K562 (cell line): ENCODE data around the gene TCEA3. TPM values are rescaled to one million over a fixed set of nuclear protein-coding genes. Genes with fewer than 3 reads are reported as not detected.
A peak's percentile ranks its signal among the peaks of the same experiment; 100 is the strongest.

Experiments used
- ARNT ChIP-seq, 2 experiments: fragments of 450-650 bp; IDR thresholded peaks; 2 replicates each; pipeline ENCODE4 v1.6.1; 2016; ENCODE audit warnings: mild to moderate bottlenecking in 1 of 2
- CC2D1A ChIP-seq: fragments of 450-650 bp; IDR thresholded peaks from 2 replicates; pipeline ENCODE4 v1.6.1; 2017; ENCODE audit warnings: mild to moderate bottlenecking
- EWSR1 ChIP-seq: fragments of 450-650 bp; IDR thresholded peaks from 2 replicates; pipeline ENCODE4 v1.6.1; 2018; ENCODE audit warnings: borderline replicate concordance, mild to moderate bottlenecking, low read depth, moderate library complexity; ENCODE audit not compliant: partially characterized antibody
- FOXM1 ChIP-seq, 2 experiments: fragments of 450-650 bp in 1 of 2; sonication (generic) in 1 of 2; formaldehyde crosslinking in 1 of 2; IDR thresholded peaks; 2 replicates each; pipeline versions ENCODE4 v1.6.1 to v1.9.0; 2017 to 2022; ENCODE audit warnings: low read depth in 2 of 2, mild to moderate bottlenecking in 2 of 2, missing genetic modification reagents in 1 of 2, moderate library complexity in 1 of 2
- KAT7 ChIP-seq: sonication (generic); formaldehyde crosslinking; IDR thresholded peaks from 2 replicates; pipeline ENCODE4 v1.8.0; 2022; ENCODE audit warnings: missing genetic modification reagents, mild to moderate bottlenecking, borderline replicate concordance
- KLF1 ChIP-seq: fragments of 450-650 bp; IDR thresholded peaks from 2 replicates; pipeline ENCODE4 v1.6.1; 2016; ENCODE audit warnings: missing genetic modification characterization, missing compliant biosample characterization
- TBL1XR1 ChIP-seq, 2 experiments: IDR thresholded peaks; 2 replicates each; pipeline ENCODE4 v1.6.1; 2012; ENCODE audit warnings: improper control_type of control experiment in 2 of 2, low read length in 2 of 2, mild to moderate bottlenecking in 1 of 2
- TBP ChIP-seq: optimal IDR thresholded peaks from 2 replicates; pipeline ENCODE3; 2011; ENCODE audit warnings: low read depth, low read length, improper control_type of control experiment
- ZNF696 ChIP-seq: fragments of 250-450 bp; sonication (Bioruptor Pico); conservative IDR thresholded peaks from 2 replicates; pipeline ENCODE4 v1.4.0; 2020; ENCODE audit warnings: mild to moderate bottlenecking, moderate library complexity
- ZSCAN29 ChIP-seq: fragments of 450-650 bp; IDR thresholded peaks from 2 replicates; pipeline ENCODE4 v1.6.1; 2017
- polyA plus RNA-seq, 8 experiments: library from polyadenylated mRNA; depleted of rRNA in 4 of 8; stranded (reverse) in 5 of 8; unstranded in 3 of 8; fragments of >200 nt; fragmentation: Nextera tagmentation in 2 of 8; fragmentation: Illumina TruSeq in 1 of 8; extraction: Ambion mirVana in 2 of 8; extraction: Trizol in 1 of 8; gene quantifications; 2 replicates each; pipeline versions ENCODE4 v1.2.1 to v1.2.3, GENCODE V29; 2011 to 2014; ENCODE audit warnings: inconsistent platforms in 1 of 8, missing spikeins in 1 of 8
- total RNA-seq, 7 experiments: library from RNA; depleted of rRNA in 6 of 7; stranded (reverse); fragments of >200 nt in 6 of 7; fragmentation: Illumina TruSeq in 2 of 7; extraction: Trizol in 2 of 7; gene quantifications; 2 replicates each; pipeline versions ENCODE4 v1.2.1 to v1.2.3, GENCODE V29; 2011 to 2021; ENCODE audit warnings: low replicate concordance in 1 of 7
- TF ChIP-seq, protein P1 (sequence below): sonication (generic); formaldehyde crosslinking; IDR thresholded peaks from 2 replicates; pipeline ENCODE4 v1.8.0; 2022; ENCODE audit warnings: mild to moderate bottlenecking, missing genetic modification reagents
- TF ChIP-seq, protein P2 (sequence below), 2 experiments: IDR thresholded peaks in 1 of 2; conservative IDR thresholded peaks in 1 of 2; 2 replicates each; pipeline ENCODE4 v1.6.1; 2016; ENCODE audit warnings: low read depth in 2 of 2, mild to moderate bottlenecking in 1 of 2, missing compliant biosample characterization in 1 of 2, missing genetic modification characterization in 1 of 2, moderate library complexity in 1 of 2
- TF ChIP-seq, protein P3 (sequence below), 2 experiments: fragments of 450-650 bp; IDR thresholded peaks; 2 replicates each; pipeline ENCODE4 v1.6.1; 2016
- TF ChIP-seq, protein P4 (sequence below): fragments of 250-450 bp; sonication (Bioruptor Pico); IDR thresholded peaks from 2 replicates; pipeline ENCODE4 v1.4.0; 2020

Gene TCEA3
- total and polyA plus RNA-seq, 9 of the 15 experiments (the other 6 are each of a cell fraction or from before 2014, with no cell fraction given): 0.03 to 0.55 (median 0.36) TPM

DNA sequence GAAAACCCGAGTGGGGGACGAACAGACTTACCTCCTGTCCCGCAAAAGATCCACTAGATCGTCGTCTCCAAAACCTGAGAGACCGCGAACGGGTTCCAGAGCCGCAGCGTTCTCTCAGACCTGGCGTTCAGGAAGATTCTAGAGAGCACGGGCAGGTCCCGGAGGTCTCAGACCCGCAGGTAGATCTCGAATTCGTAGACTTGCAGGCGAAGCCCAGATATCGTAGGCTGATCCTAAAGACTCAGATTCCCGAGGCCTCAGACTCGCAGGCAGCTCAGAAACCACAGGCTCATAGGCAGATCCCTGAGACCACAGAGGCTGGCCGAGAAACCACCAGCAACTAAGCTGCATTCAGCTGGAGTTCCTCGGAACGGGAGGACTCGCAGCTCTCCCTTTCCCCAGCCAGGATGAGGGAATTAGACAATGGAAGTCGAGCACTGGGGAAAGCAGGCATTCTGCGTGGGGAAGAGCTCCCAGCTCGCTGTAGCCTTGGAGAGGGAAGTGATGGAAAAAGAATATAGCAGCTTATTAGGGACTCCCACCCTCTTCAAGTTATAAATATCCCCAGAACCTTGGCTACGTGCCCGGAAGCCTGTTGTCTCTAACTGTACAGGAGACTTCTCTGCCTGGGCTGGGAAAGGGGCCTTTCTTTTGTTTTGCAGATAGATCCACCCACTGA lies 55.1 kb downstream of the TCEA3 start, which contains the start of gene ZNF436 (continued):
- TF ChIP-seq, protein P1, sequence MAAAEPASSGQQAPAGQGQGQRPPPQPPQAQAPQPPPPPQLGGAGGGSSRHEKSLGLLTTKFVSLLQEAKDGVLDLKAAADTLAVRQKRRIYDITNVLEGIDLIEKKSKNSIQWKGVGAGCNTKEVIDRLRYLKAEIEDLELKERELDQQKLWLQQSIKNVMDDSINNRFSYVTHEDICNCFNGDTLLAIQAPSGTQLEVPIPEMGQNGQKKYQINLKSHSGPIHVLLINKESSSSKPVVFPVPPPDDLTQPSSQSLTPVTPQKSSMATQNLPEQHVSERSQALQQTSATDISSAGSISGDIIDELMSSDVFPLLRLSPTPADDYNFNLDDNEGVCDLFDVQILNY (CRISPR knock-in tag): peak; percentile 67; the same call in 1 of the 2 replicates
- TF ChIP-seq ZSCAN29: no peak; the same call in 1 of the 2 replicates
- TF ChIP-seq ZNF696 (CRISPR knock-in tag): no peak
- no peak for TF ChIP-seq KLF1 (tag)
- 0 out of 4 replicates have a peak, but pooled peaks of 1 of the 2 experiments have one; percentile 23 for TF ChIP-seq ARNT (IDR thresholded peaks at IDR 0.05)
- 0 out of 2 replicates have a peak, but pooled peaks have one; percentile 5 for TF ChIP-seq KAT7
- no peak for TF ChIP-seq EWSR1
- TF ChIP-seq, protein P2, sequence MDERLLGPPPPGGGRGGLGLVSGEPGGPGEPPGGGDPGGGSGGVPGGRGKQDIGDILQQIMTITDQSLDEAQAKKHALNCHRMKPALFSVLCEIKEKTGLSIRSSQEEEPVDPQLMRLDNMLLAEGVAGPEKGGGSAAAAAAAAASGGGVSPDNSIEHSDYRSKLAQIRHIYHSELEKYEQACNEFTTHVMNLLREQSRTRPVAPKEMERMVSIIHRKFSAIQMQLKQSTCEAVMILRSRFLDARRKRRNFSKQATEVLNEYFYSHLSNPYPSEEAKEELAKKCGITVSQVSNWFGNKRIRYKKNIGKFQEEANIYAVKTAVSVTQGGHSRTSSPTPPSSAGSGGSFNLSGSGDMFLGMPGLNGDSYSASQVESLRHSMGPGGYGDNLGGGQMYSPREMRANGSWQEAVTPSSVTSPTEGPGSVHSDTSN (CRISPR knock-in tag; IDR thresholded peaks at IDR 0.05; ENCODE audit: low read depth): no peak
- TF ChIP-seq, protein P2 (tag; conservative IDR thresholded peaks at IDR 0.05; ENCODE audit: low read depth): peak; percentile 18; the same call in 1 of the 2 replicates
- TF ChIP-seq, protein P3, sequence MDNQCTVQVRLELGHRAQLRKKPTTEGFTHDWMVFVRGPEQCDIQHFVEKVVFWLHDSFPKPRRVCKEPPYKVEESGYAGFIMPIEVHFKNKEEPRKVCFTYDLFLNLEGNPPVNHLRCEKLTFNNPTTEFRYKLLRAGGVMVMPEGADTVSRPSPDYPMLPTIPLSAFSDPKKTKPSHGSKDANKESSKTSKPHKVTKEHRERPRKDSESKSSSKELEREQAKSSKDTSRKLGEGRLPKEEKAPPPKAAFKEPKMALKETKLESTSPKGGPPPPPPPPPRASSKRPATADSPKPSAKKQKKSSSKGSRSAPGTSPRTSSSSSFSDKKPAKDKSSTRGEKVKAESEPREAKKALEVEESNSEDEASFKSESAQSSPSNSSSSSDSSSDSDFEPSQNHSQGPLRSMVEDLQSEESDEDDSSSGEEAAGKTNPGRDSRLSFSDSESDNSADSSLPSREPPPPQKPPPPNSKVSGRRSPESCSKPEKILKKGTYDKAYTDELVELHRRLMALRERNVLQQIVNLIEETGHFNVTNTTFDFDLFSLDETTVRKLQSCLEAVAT (IDR thresholded peaks at IDR 0.05): peak in 1 of 2 experiments; percentile 75; a peak in 2 of 4 replicates
- TF ChIP-seq TBP: peak; percentile 45
- TF ChIP-seq CC2D1A: peak; percentile 66
- TF ChIP-seq, protein P4, sequence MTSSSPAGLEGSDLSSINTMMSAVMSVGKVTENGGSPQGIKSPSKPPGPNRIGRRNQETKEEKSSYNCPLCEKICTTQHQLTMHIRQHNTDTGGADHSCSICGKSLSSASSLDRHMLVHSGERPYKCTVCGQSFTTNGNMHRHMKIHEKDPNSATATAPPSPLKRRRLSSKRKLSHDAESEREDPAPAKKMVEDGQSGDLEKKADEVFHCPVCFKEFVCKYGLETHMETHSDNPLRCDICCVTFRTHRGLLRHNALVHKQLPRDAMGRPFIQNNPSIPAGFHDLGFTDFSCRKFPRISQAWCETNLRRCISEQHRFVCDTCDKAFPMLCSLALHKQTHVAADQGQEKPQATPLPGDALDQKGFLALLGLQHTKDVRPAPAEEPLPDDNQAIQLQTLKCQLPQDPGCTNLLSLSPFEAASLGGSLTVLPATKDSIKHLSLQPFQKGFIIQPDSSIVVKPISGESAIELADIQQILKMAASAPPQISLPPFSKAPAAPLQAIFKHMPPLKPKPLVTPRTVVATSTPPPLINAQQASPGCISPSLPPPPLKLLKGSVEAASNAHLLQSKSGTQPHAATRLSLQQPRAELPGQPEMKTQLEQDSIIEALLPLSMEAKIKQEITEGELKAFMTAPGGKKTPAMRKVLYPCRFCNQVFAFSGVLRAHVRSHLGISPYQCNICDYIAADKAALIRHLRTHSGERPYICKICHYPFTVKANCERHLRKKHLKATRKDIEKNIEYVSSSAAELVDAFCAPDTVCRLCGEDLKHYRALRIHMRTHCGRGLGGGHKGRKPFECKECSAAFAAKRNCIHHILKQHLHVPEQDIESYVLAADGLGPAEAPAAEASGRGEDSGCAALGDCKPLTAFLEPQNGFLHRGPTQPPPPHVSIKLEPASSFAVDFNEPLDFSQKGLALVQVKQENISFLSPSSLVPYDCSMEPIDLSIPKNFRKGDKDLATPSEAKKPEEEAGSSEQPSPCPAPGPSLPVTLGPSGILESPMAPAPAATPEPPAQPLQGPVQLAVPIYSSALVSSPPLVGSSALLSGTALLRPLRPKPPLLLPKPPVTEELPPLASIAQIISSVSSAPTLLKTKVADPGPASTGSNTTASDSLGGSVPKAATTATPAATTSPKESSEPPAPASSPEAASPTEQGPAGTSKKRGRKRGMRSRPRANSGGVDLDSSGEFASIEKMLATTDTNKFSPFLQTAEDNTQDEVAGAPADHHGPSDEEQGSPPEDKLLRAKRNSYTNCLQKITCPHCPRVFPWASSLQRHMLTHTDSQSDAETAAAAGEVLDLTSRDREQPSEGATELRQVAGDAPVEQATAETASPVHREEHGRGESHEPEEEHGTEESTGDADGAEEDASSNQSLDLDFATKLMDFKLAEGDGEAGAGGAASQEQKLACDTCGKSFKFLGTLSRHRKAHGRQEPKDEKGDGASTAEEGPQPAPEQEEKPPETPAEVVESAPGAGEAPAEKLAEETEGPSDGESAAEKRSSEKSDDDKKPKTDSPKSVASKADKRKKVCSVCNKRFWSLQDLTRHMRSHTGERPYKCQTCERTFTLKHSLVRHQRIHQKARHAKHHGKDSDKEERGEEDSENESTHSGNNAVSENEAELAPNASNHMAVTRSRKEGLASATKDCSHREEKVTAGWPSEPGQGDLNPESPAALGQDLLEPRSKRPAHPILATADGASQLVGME: 0 out of 2 replicates have a peak, but pooled peaks have one; percentile 56
- peak in 1 of 2 experiments; percentile 35; a peak in 1 of 4 replicates for TF ChIP-seq TBL1XR1 (IDR thresholded peaks at IDR 0.05; ENCODE audit: low read length in 2 of 2)
- TF ChIP-seq FOXM1 (IDR thresholded peaks at IDR 0.05; ENCODE audit: low read depth): no peak
- no peak for TF ChIP-seq FOXM1 (CRISPR knock-in tag; IDR thresholded peaks at IDR 0.05; ENCODE audit: low read depth)
